ENCODE data around the gene ZBTB1. TPM values are rescaled to one million over a fixed set of nuclear protein-coding genes. Genes with fewer than 3 reads are reported as not detected.
"Not testable (repeated sequence)": the region's sequence is repeated elsewhere in the genome, so short reads cannot be mapped to it uniquely, and the experiment has no call there.

ZBTB1 gene
- total RNA-seq, 1 donor from 2014 or later, result 38.5 TPM

DNA sequence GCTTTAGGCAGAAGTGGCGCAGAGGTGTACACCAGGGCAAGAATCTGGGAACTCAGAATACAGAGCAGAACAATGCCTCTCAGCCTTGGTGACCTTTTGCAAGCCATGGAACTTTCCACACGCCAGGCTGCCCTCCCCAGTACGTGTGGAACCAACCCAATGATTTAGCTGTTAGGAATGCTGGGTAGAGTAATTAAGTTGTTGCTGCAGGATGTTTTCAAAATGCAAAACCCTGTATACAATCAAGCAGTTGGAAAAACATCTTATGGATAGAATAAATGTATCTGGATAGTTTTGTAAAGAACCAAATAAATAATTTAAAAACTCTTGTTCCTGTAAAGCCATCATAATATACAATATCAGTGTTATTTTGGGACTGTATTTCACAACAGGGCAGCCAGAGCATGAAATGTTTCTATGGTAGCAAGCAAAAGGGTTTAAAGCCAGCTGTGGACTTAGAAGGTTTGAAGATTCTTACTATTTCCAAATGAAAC lies 64.6 kb downstream of the ZBTB1 start:
- DNase-seq (ENCODE audit: low spot score), result peak; percentile 32

GRCh38 chr14:64569646-64570045 lies 65.1 kb downstream of the ZBTB1 start:
- not testable (repeated sequence) for DNase-seq (ENCODE audit: low spot score)

GRCh38 chr14:64572386-64573104 lies 68.0 kb downstream of the ZBTB1 start:
- DNase-seq (ENCODE audit: low spot score), result no peak

DNA sequence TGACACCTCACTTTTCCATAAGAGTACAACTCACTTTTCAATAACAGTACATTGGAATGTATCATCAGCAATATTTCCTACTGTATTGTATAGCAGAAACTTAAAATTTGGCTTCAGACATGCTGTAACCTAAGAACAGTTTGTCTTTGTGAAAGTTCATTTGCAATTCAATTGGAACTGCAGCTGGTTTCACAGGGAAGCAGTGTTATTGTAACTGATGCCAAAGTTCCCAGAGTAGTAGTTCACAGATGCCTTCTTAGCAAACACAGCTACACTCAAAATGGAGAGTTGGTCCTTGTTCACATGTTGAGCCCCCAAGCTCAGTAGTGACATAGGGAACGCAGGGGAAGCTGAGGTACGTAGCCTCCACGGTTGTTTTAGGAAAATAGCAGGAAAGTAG lies 68.5 kb downstream of the ZBTB1 start:
- DNase-seq (ENCODE audit: low spot score), result no peak

Other genes with a start within 250 kb of the ZBTB1 start
- gene ESR2, start 210.4 kb upstream of the ZBTB1 start, total RNA-seq, result 0.26 TPM
- 40.7 TPM for gene MTHFD1, start 116.4 kb upstream of the ZBTB1 start, total RNA-seq
- 1.5 TPM for gene AKAP5, start 39.3 kb upstream of the ZBTB1 start, total RNA-seq
- gene ZBTB25, start 932 bp upstream of the ZBTB1 start, total RNA-seq, result 13.6 TPM
- gene HSPA2, start 36.0 kb downstream of the ZBTB1 start, total RNA-seq, result 16.2 TPM
- 3.2 TPM for gene PPP1R36, start 45.2 kb downstream of the ZBTB1 start, total RNA-seq
- gene PLEKHG3, start 199.7 kb downstream of the ZBTB1 start, total RNA-seq, result 101 TPM